ENCODE results near the gene DCAF15.
"Not testable (repeated sequence)": the region's sequence is repeated elsewhere in the genome, so short reads cannot be mapped to it uniquely, and the experiment has no call there.

DCAF15 gene

GRCh38 chr19:13918726-13919411, 33.4 kb upstream of the DCAF15 start:
- no peak overlapping the region for H3K27ac ChIP-seq (ENCODE audit: low read length)
- H3K36me3 ChIP-seq (ENCODE audit: control insufficient read depth in 2 of 2, insufficient read depth in 2 of 2, low read length in 2 of 2) = peaks cover 24 to 34% of the 10 kb centered on the region in 2 donors
- H3K4me3 ChIP-seq (ENCODE audit: low read length in 2 of 2) = no peak overlapping the region
- no peaks in the 10 kb centered on the region for H3K4me1 ChIP-seq (ENCODE audit: control insufficient read depth, insufficient read depth, low read length)
- H3K27me3 ChIP-seq (ENCODE audit: control insufficient read depth in 1 of 2, insufficient read depth in 2 of 2, low read length in 2 of 2) = no peaks in the 10 kb centered on the region
- H3K9ac ChIP-seq (ENCODE audit: low read length in 2 of 2) = no peak overlapping the region
- H3K9me3 ChIP-seq (ENCODE audit: control insufficient read depth in 2 of 2, low read length in 2 of 2) = peaks cover 0 to 6% of the 10 kb centered on the region in 2 donors

GRCh38 chr19:13920524-13920923, 31.8 kb upstream of the DCAF15 start:
- Histone ChIP-seq H3K27ac (ENCODE audit: low read length) (no peak overlapping the region), H3K9ac (ENCODE audit: low read length in 2 of 2) (no peak overlapping the region), H3K9me3 (ENCODE audit: control insufficient read depth in 2 of 2, low read length in 2 of 2) (peaks cover 0 to 6% of the 10 kb centered on the region in 2 donors), H3K4me3 (ENCODE audit: low read length in 2 of 2) (no peak overlapping the region), H3K36me3 (ENCODE audit: control insufficient read depth in 2 of 2, insufficient read depth in 2 of 2, low read length in 2 of 2) (peaks cover 21 to 37% of the 10 kb centered on the region in 2 donors), H3K27me3 (ENCODE audit: control insufficient read depth in 1 of 2, insufficient read depth in 2 of 2, low read length in 2 of 2) (no peaks in the 10 kb centered on the region), H3K4me1 (ENCODE audit: control insufficient read depth, insufficient read depth, low read length) (no peaks in the 10 kb centered on the region)

- Histone ChIP-seq H3K27me3 (ENCODE audit: control insufficient read depth in 1 of 2, insufficient read depth in 2 of 2, low read length in 2 of 2) (no peaks in the 10 kb centered on the region), H3K9me3 (ENCODE audit: control insufficient read depth in 2 of 2, low read length in 2 of 2) (peaks cover 0 to 6% of the 10 kb centered on the region in 2 donors), H3K4me3 (ENCODE audit: low read length in 2 of 2) (no peak overlapping the region), H3K4me1 (ENCODE audit: control insufficient read depth, insufficient read depth, low read length) (no peaks in the 10 kb centered on the region), H3K9ac (ENCODE audit: low read length in 2 of 2) (no peak overlapping the region), H3K27ac (ENCODE audit: low read length) (no peak overlapping the region), H3K36me3 (ENCODE audit: control insufficient read depth in 2 of 2, insufficient read depth in 2 of 2, low read length in 2 of 2) (peaks cover 20 to 33% of the 10 kb centered on the region in 2 donors)
Measured at GRCh38 chr19:13920940-13921747, 31.2 kb upstream of the DCAF15 start.

GRCh38 chr19:13922118-13922517, 30.2 kb upstream of the DCAF15 start:
- H3K27me3 ChIP-seq (ENCODE audit: control insufficient read depth in 1 of 2, insufficient read depth in 2 of 2, low read length in 2 of 2); H3K9me3 ChIP-seq (ENCODE audit: control insufficient read depth in 2 of 2, low read length in 2 of 2); H3K9ac ChIP-seq (ENCODE audit: low read length in 2 of 2); H3K27ac ChIP-seq (ENCODE audit: low read length); H3K4me3 ChIP-seq (ENCODE audit: low read length in 2 of 2); H3K4me1 ChIP-seq (ENCODE audit: control insufficient read depth, insufficient read depth, low read length): not testable (repeated sequence)
- H3K36me3 ChIP-seq (ENCODE audit: control insufficient read depth in 2 of 2, insufficient read depth in 2 of 2, low read length in 2 of 2) = peaks cover 23 to 42% of the 10 kb centered on the region in 2 donors

- Histone ChIP-seq H3K27me3 (ENCODE audit: control insufficient read depth in 1 of 2, insufficient read depth in 2 of 2, low read length in 2 of 2) (no peaks in the 10 kb centered on the region), H3K9ac (ENCODE audit: low read length in 2 of 2) (no peak overlapping the region), H3K4me1 (ENCODE audit: control insufficient read depth, insufficient read depth, low read length) (no peaks in the 10 kb centered on the region), H3K4me3 (ENCODE audit: low read length in 2 of 2) (no peak overlapping the region), H3K36me3 (ENCODE audit: control insufficient read depth in 2 of 2, insufficient read depth in 2 of 2, low read length in 2 of 2) (peaks cover 19 to 40% of the 10 kb centered on the region in 2 donors), H3K27ac (ENCODE audit: low read length) (no peak overlapping the region), H3K9me3 (ENCODE audit: control insufficient read depth in 2 of 2, low read length in 2 of 2) (peaks cover 0 to 6% of the 10 kb centered on the region in 2 donors)
Measured at GRCh38 chr19:13923194-13923987, 28.9 kb upstream of the DCAF15 start.

- Histone ChIP-seq H3K9ac (ENCODE audit: low read length in 2 of 2) (no peak overlapping the region), H3K4me3 (ENCODE audit: low read length in 2 of 2) (no peak overlapping the region), H3K4me1 (ENCODE audit: control insufficient read depth, insufficient read depth, low read length) (no peaks in the 10 kb centered on the region), H3K9me3 (ENCODE audit: control insufficient read depth in 2 of 2, low read length in 2 of 2) (peaks cover 0 to 1% of the 10 kb centered on the region in 2 donors), H3K27me3 (ENCODE audit: control insufficient read depth in 1 of 2, insufficient read depth in 2 of 2, low read length in 2 of 2) (no peaks in the 10 kb centered on the region), H3K36me3 (ENCODE audit: control insufficient read depth in 2 of 2, insufficient read depth in 2 of 2, low read length in 2 of 2) (peaks cover 14 to 34% of the 10 kb centered on the region in 2 donors), H3K27ac (ENCODE audit: low read length) (no peak overlapping the region)
Measured at GRCh38 chr19:13926010-13926409, 26.3 kb upstream of the DCAF15 start.

- H3K9ac ChIP-seq (ENCODE audit: low read length in 2 of 2) = no peak overlapping the region
- no peak overlapping the region for H3K4me3 ChIP-seq (ENCODE audit: low read length in 2 of 2)
- no peaks in the 10 kb centered on the region for H3K4me1 ChIP-seq (ENCODE audit: control insufficient read depth, insufficient read depth, low read length)
- no peaks in the 10 kb centered on the region for H3K27me3 ChIP-seq (ENCODE audit: control insufficient read depth in 1 of 2, insufficient read depth in 2 of 2, low read length in 2 of 2)
- no peak overlapping the region for H3K27ac ChIP-seq (ENCODE audit: low read length)
- no peaks in the 10 kb centered on the region for H3K9me3 ChIP-seq (ENCODE audit: control insufficient read depth in 2 of 2, low read length in 2 of 2)
- peaks cover 12 to 29% of the 10 kb centered on the region in 2 donors for H3K36me3 ChIP-seq (ENCODE audit: control insufficient read depth in 2 of 2, insufficient read depth in 2 of 2, low read length in 2 of 2)
Measured at GRCh38 chr19:13926715-13927114, 25.6 kb upstream of the DCAF15 start.

GRCh38 chr19:13929340-13929739, 23.0 kb upstream of the DCAF15 start:
- H3K4me3 ChIP-seq (ENCODE audit: low read length in 2 of 2) = no peak overlapping the region
- peaks cover 7 to 17% of the 10 kb centered on the region in 2 donors for H3K36me3 ChIP-seq (ENCODE audit: control insufficient read depth in 2 of 2, insufficient read depth in 2 of 2, low read length in 2 of 2)
- no peak overlapping the region for H3K27ac ChIP-seq (ENCODE audit: low read length)
- no peak overlapping the region for H3K9ac ChIP-seq (ENCODE audit: low read length in 2 of 2)
- no peaks in the 10 kb centered on the region for H3K4me1 ChIP-seq (ENCODE audit: control insufficient read depth, insufficient read depth, low read length)
- no peaks in the 10 kb centered on the region for H3K9me3 ChIP-seq (ENCODE audit: control insufficient read depth in 2 of 2, low read length in 2 of 2)
- H3K27me3 ChIP-seq (ENCODE audit: control insufficient read depth in 1 of 2, insufficient read depth in 2 of 2, low read length in 2 of 2) = peaks cover 0 to 7% of the 10 kb centered on the region in 2 donors

GRCh38 chr19:13929956-13930355, 22.4 kb upstream of the DCAF15 start:
- no peak overlapping the region for H3K27ac ChIP-seq (ENCODE audit: low read length)

GRCh38 chr19:13930402-13930801, 21.9 kb upstream of the DCAF15 start:
- Histone ChIP-seq H3K4me1 (ENCODE audit: control insufficient read depth, insufficient read depth, low read length) (no peaks in the 10 kb centered on the region), H3K27me3 (ENCODE audit: control insufficient read depth in 1 of 2, insufficient read depth in 2 of 2, low read length in 2 of 2) (peaks cover 1 to 15% of the 10 kb centered on the region in 2 donors), H3K9ac (ENCODE audit: low read length in 2 of 2) (no peak overlapping the region), H3K27ac (ENCODE audit: low read length) (no peak overlapping the region), H3K36me3 (ENCODE audit: control insufficient read depth in 2 of 2, insufficient read depth in 2 of 2, low read length in 2 of 2) (peaks cover 3 to 12% of the 10 kb centered on the region in 2 donors), H3K9me3 (ENCODE audit: control insufficient read depth in 2 of 2, low read length in 2 of 2) (no peaks in the 10 kb centered on the region), H3K4me3 (ENCODE audit: low read length in 2 of 2) (no peak overlapping the region)

More at GRCh38 chr19:13929956-13930355, 22.4 kb upstream of the DCAF15 start:
- Histone ChIP-seq H3K9me3 (ENCODE audit: control insufficient read depth in 2 of 2, low read length in 2 of 2) (no peaks in the 10 kb centered on the region), H3K36me3 (ENCODE audit: control insufficient read depth in 2 of 2, insufficient read depth in 2 of 2, low read length in 2 of 2) (peaks cover 6 to 13% of the 10 kb centered on the region in 2 donors), H3K9ac (ENCODE audit: low read length in 2 of 2) (no peak overlapping the region), H3K4me3 (ENCODE audit: low read length in 2 of 2) (no peak overlapping the region), H3K27me3 (ENCODE audit: control insufficient read depth in 1 of 2, insufficient read depth in 2 of 2, low read length in 2 of 2) (peaks cover 0 to 13% of the 10 kb centered on the region in 2 donors), H3K4me1 (ENCODE audit: control insufficient read depth, insufficient read depth, low read length) (no peaks in the 10 kb centered on the region)

All from stomach smooth muscle (tissue), 2 donors.